ENCODE results near the gene STARD9.

GRCh38 chr15:42675021-42675420 is 99.6 kb downstream of the STARD9 start:
- TF ChIP-seq, protein P1, sequence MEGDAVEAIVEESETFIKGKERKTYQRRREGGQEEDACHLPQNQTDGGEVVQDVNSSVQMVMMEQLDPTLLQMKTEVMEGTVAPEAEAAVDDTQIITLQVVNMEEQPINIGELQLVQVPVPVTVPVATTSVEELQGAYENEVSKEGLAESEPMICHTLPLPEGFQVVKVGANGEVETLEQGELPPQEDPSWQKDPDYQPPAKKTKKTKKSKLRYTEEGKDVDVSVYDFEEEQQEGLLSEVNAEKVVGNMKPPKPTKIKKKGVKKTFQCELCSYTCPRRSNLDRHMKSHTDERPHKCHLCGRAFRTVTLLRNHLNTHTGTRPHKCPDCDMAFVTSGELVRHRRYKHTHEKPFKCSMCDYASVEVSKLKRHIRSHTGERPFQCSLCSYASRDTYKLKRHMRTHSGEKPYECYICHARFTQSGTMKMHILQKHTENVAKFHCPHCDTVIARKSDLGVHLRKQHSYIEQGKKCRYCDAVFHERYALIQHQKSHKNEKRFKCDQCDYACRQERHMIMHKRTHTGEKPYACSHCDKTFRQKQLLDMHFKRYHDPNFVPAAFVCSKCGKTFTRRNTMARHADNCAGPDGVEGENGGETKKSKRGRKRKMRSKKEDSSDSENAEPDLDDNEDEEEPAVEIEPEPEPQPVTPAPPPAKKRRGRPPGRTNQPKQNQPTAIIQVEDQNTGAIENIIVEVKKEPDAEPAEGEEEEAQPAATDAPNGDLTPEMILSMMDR (IDR thresholded peaks at IDR 0.05) = no peak
- TF ChIP-seq POLR2A (IDR thresholded peaks at IDR 0.05) = no peak
